ENCODE data around the gene TEX14. TPM values are rescaled to one million over a fixed set of nuclear protein-coding genes. Genes with fewer than 3 reads are reported as not detected.

The TEX14 gene
- total RNA-seq, 1 donor from 2014 or later = 0.76 TPM

- intact Hi-C loops (cut with DNase I) = no loop called here
- no peak for ATAC-seq
- DNase-seq (ENCODE audit: low spot score) = no peak
Measured at GRCh38 chr17:58621174-58621573, 70.7 kb downstream of the TEX14 start.

GRCh38 chr17:58618336-58618735 is 73.5 kb downstream of the TEX14 start:
- ATAC-seq (no peak), DNase-seq (ENCODE audit: low spot score) (no peak)
- intact Hi-C loops (cut with DNase I) = no loop called here

GRCh38 chr17:58617563-58617962 is 74.3 kb downstream of the TEX14 start:
- intact Hi-C loops (cut with DNase I) = no loop called here
- DNase-seq (ENCODE audit: low spot score) (no peak), ATAC-seq (no peak)

- ATAC-seq = no peak
- intact Hi-C loops (cut with DNase I) = no loop called here
- no peak for DNase-seq (ENCODE audit: low spot score)
Measured at GRCh38 chr17:58615768-58616659, 75.8 kb downstream of the TEX14 start.

GRCh38 chr17:58614859-58615459 is 76.9 kb downstream of the TEX14 start:
- DNase-seq (ENCODE audit: low spot score) (no peak), ATAC-seq (no peak)
- intact Hi-C loops (cut with DNase I) = no loop called here

GRCh38 chr17:58611331-58611730 is 80.5 kb downstream of the TEX14 start:
- ATAC-seq = no peak
- intact Hi-C loops (cut with DNase I) = no loop called here

GRCh38 chr17:58606934-58607333 is 84.9 kb downstream of the TEX14 start:
- no peak for ATAC-seq

More at GRCh38 chr17:58611331-58611730, 80.5 kb downstream of the TEX14 start:
- DNase-seq (ENCODE audit: low spot score) = no peak

GRCh38 chr17:58605986-58606385 is 85.9 kb downstream of the TEX14 start:
- DNase-seq (ENCODE audit: low spot score) (no peak), ATAC-seq (no peak)
- intact Hi-C loops (cut with DNase I) = no loop called here

More at GRCh38 chr17:58606934-58607333, 84.9 kb downstream of the TEX14 start:
- intact Hi-C loops (cut with DNase I) = no loop called here
- no peak for DNase-seq (ENCODE audit: low spot score)

GRCh38 chr17:58605470-58605869 is 86.4 kb downstream of the TEX14 start:
- ATAC-seq = no peak
- intact Hi-C loops (cut with DNase I) = no loop called here
- DNase-seq (ENCODE audit: low spot score) = no peak

GRCh38 chr17:58601976-58602375 is 89.9 kb downstream of the TEX14 start:
- no peak for ATAC-seq
- DNase-seq (ENCODE audit: low spot score) = no peak
- intact Hi-C loops (cut with DNase I) = no loop called here

GRCh38 chr17:58597371-58597770 is 94.5 kb downstream of the TEX14 start:
- intact Hi-C loops (cut with DNase I) = no loop called here
- DNase-seq (ENCODE audit: low spot score) = no peak
- no peak for ATAC-seq

- ATAC-seq (no peak), DNase-seq (ENCODE audit: low spot score) (no peak)
- intact Hi-C loops (cut with DNase I) = no loop called here
Measured at GRCh38 chr17:58595194-58595792, 96.6 kb downstream of the TEX14 start.

- intact Hi-C loops (cut with DNase I) = loop anchor here (5.0 kb wide), 1 partner anchor 866 kb away; no protein-coding TSS in a partner anchor
- DNase-seq (ENCODE audit: low spot score) (no peak), ATAC-seq (no peak)
Measured at GRCh38 chr17:58593123-58593522, 98.7 kb downstream of the TEX14 start.

- ATAC-seq (no peak), DNase-seq (ENCODE audit: low spot score) (no peak)
- intact Hi-C loops (cut with DNase I) = loop anchor here (5.0 kb wide), 1 partner anchor 864 kb away; no protein-coding TSS in a partner anchor
Measured at GRCh38 chr17:58591455-58591854, 100.4 kb downstream of the TEX14 start.

- DNase-seq (ENCODE audit: low spot score) (no peak), ATAC-seq (no peak)
- intact Hi-C loops (cut with DNase I) = loop anchor here (5.0 kb wide), 1 partner anchor 863 kb away; no protein-coding TSS in a partner anchor
Measured at GRCh38 chr17:58590377-58590776, 101.5 kb downstream of the TEX14 start.

- intact Hi-C loops (cut with DNase I) = no loop called here
- peak; percentile 64 for DNase-seq (ENCODE audit: low spot score)
- peak; percentile 61 for ATAC-seq
Measured at GRCh38 chr17:58587713-58588117, 104.1 kb downstream of the TEX14 start.

GRCh38 chr17:58586009-58586644 is 105.7 kb downstream of the TEX14 start:
- no peak for ATAC-seq
- DNase-seq (ENCODE audit: low spot score) = no peak
- intact Hi-C loops (cut with DNase I) = no loop called here

GRCh38 chr17:58585554-58585953 is 106.3 kb downstream of the TEX14 start:
- ATAC-seq (no peak), DNase-seq (ENCODE audit: low spot score) (no peak)
- intact Hi-C loops (cut with DNase I) = no loop called here

GRCh38 chr17:58583486-58583885 is 108.4 kb downstream of the TEX14 start:
- intact Hi-C loops (cut with DNase I) = loop anchor here (5.0 kb wide), 1 partner anchor 46 kb away; no protein-coding TSS in a partner anchor
- DNase-seq (ENCODE audit: low spot score) (no peak), ATAC-seq (no peak)

Measured in sciatic nerve (tissue), 2 donors.